NT2/D1 (cell line): ENCODE results near the gene KRTAP19-1.

Experiments used
- DNase-seq: peaks from one replicate; pipeline ENCODE4 v3.0.0-alpha.2; 2011; ENCODE audit warnings: low read depth, low spot score
- H3K27me3 ChIP-seq: 2 replicates; pipeline ENCODE4 v1.6.0; 2011; ENCODE audit warnings: mild to moderate bottlenecking; ENCODE audit not compliant: insufficient read length, insufficient read depth
- H3K36me3 ChIP-seq: 2 replicates; pipeline ENCODE4 v1.6.1; 2011; ENCODE audit warnings: mild to moderate bottlenecking, low read length, mixed read lengths; ENCODE audit not compliant: insufficient read depth, insufficient read length
- H3K4me1 ChIP-seq: 2 replicates; pipeline ENCODE4 v1.5.1; 2011; ENCODE audit not compliant: insufficient read depth, insufficient read length
- H3K4me3 ChIP-seq: 2 replicates; pipeline ENCODE4 v1.5.1; 2011; ENCODE audit warnings: low read depth; ENCODE audit not compliant: insufficient read length
- H3K9ac ChIP-seq: 2 replicates; pipeline ENCODE4 v1.6.0; 2011; ENCODE audit warnings: low read depth; ENCODE audit not compliant: insufficient read length
- H3K9me3 ChIP-seq: 2 replicates; pipeline ENCODE4 v1.5.1; 2011; ENCODE audit warnings: mild to moderate bottlenecking, low read length; ENCODE audit not compliant: insufficient read depth
- SUZ12 ChIP-seq: IDR thresholded peaks from 2 replicates; pipeline ENCODE4 v1.6.1; 2011; ENCODE audit not compliant: insufficient read length, insufficient read depth; ENCODE audit errors: extremely low read depth
- YY1 ChIP-seq: IDR thresholded peaks from 2 replicates; pipeline ENCODE4 v1.6.1; 2011; ENCODE audit not compliant: insufficient read length, insufficient read depth
- ZNF274 ChIP-seq: IDR thresholded peaks from 2 replicates; pipeline ENCODE4 v1.6.1; 2011; ENCODE audit warnings: mild to moderate bottlenecking, low read depth, low read length

The KRTAP19-1 gene

DNA sequence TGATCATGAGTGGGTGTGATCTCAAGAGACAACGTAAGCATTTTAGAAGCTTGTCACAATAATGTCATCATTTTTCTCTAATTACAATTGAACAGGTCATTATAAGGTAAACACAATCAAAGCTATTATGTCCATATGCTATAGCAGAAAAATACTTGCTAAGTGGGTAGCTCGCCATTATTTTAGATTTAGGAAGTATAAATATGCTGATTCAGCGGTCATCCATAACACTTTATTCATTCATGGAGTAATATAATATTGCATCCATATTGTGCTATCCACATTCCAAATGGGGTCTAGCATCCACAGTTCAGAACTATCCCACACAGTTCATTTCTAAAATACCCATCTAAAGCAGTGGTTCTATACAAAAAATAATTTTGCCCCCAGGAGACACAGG, 31.7 kb downstream of the KRTAP19-1 start:
- Histone ChIP-seq H3K27me3 (no peaks in the 10 kb centered on the region), H3K4me3 (no peak overlapping the region), H3K36me3 (no peaks in the 10 kb centered on the region), H3K9ac (no peak overlapping the region), H3K4me1 (no peaks in the 10 kb centered on the region), H3K9me3 (no peaks in the 10 kb centered on the region)
- TF ChIP-seq ZNF274 (no peak), YY1 (no peak), SUZ12 (no peak)
- no peak for DNase-seq

DNA sequence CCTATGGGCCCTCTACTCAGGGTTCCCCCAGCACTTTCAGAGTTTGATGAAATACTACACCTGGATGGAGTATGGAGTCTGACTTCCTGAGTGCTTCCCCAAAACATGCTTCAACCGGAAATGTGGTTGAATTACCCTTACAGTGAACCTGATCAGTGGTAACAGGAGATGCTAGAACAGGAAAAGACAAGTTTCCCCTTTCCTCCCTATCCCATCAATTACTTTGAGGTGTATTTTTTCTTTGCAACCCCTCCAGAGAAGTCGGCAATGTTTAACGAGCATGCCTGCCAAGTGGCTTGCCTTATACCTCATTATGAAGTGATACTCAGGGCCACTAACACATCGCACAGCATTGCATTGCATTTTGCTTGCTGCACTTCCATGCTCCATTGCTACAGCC, 33.1 kb downstream of the KRTAP19-1 start:
- Histone ChIP-seq H3K9ac (no peak overlapping the region), H3K4me3 (no peak overlapping the region), H3K36me3 (no peaks in the 10 kb centered on the region), H3K4me1 (no peaks in the 10 kb centered on the region), H3K9me3 (no peaks in the 10 kb centered on the region), H3K27me3 (no peaks in the 10 kb centered on the region)
- TF ChIP-seq YY1, result no peak
- no peak for TF ChIP-seq SUZ12
- no peak for TF ChIP-seq ZNF274
- no peak for DNase-seq

DNA sequence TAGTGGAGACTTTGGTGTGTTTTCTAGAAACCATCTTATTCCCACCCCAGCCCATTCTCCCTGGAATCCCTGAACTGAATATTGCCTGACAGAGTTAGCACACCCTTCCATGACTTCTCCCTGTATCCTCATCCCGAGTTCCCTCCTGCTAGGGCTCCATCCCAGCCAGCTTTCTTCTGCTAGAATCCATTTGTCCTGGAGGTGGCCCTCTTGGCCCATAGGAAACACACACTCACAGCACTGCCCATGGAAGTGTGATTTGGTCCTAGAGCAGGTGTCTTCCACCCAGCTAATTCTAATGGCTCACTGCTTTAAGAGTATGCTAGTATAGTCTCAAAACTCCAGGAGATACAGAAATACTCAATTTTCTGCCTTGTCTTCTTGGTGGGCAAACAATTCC, 36.0 kb downstream of the KRTAP19-1 start:
- H3K4me1 ChIP-seq, result no peaks in the 10 kb centered on the region
- no peaks in the 10 kb centered on the region for H3K36me3 ChIP-seq
- no peak overlapping the region for H3K4me3 ChIP-seq
- H3K9ac ChIP-seq, result no peak overlapping the region
- no peaks in the 10 kb centered on the region for H3K9me3 ChIP-seq
- TF ChIP-seq ZNF274 (no peak), YY1 (no peak), SUZ12 (no peak)
- DNase-seq, result no peak
- H3K27me3 ChIP-seq, result no peaks in the 10 kb centered on the region

DNA sequence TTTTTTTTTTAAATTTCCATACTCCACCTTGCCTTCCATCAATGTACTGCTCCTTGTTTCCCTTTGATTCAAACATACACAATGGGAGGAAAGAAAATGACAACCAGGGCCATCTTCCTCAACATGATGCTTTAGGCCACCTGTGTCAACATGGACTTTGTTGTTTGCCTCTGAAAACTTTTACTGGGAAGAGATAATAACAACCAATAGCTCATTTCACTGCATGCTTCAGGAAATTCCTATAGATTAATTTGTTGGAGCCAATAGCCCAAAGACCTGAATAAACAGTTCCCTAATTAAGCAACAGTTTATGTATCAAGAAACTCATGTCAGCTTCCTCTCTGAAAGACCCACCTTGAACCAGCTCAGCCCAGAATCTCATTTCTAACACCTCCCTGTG, 36.9 kb downstream of the KRTAP19-1 start:
- DNase-seq, result no peak

DNA sequence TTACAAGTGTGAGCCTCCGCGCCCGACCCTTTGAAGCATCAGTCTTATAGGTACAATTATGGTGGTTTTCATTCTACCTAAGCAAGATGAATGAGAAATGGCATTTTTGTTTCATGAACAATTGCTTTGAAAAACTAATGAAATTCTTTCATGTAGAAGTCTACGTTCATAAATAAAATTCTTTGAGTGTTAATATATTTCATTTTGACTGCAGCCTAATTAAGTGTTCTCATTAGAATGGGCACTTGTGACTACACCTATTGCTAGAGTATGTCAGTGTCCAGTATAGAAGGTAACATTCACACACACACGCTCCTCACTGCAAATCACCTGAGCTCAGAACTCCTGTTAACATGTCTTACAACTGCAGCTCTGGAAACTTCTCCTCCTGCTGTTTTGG, 40.2 kb downstream of the KRTAP19-1 start, which contains the start of gene KRTAP15-1:
Gene KRTAP15-1, plus strand, starts transcription at position 301 of the 400 bp plus-strand sequence. Its CDS starts 53 bp downstream, at position 354.
- no peak for DNase-seq
- H3K9ac ChIP-seq, result no peak within 1 kb of the TSS
- H3K27me3 ChIP-seq, result no peaks in the 10 kb centered on the region

More for the DNA sequence above, 36.9 kb downstream of the KRTAP19-1 start:
- no peaks in the 10 kb centered on the region for H3K9me3 ChIP-seq
- no peak for TF ChIP-seq ZNF274
- TF ChIP-seq YY1, result no peak
- no peak for TF ChIP-seq SUZ12
- no peak overlapping the region for H3K9ac ChIP-seq
- no peaks in the 10 kb centered on the region for H3K27me3 ChIP-seq
- no peak overlapping the region for H3K4me3 ChIP-seq
- H3K4me1 ChIP-seq, result no peaks in the 10 kb centered on the region
- no peaks in the 10 kb centered on the region for H3K36me3 ChIP-seq

DNA sequence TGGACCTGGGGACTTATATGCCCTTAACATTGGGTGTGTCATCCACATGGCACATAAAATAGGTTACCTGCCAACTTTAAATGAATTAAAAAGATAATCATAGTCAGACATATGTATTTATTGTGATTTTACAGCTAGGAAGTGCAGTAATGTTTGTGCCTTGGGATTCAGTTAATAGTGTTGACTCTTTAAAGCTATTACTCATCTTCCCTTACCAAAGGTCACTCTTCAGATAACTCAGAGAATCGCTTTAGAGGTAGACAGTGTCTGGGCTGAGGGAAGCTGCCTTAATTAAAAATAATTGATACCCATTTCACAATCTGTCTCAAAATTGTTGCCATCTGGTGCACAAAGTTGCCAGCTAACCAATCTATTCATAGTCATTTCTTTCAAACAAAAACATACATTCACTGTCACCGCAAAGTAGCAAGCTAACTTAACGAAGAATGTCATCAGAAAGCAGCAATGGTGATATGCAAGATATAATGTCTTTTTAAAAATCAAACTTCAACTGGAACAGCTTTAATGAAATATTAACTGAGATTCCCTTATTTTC, 43.1 kb downstream of the KRTAP19-1 start:
- no peak for DNase-seq
- Histone ChIP-seq H3K9ac (no peak overlapping the region), H3K36me3 (no peaks in the 10 kb centered on the region), H3K4me1 (no peaks in the 10 kb centered on the region), H3K27me3 (no peaks in the 10 kb centered on the region), H3K9me3 (no peaks in the 10 kb centered on the region), H3K4me3 (no peak overlapping the region)
- TF ChIP-seq SUZ12, result no peak
- no peak for TF ChIP-seq ZNF274
- no peak for TF ChIP-seq YY1

More for the DNA sequence above, 40.2 kb downstream of the KRTAP19-1 start, which contains the start of gene KRTAP15-1:
- TF ChIP-seq SUZ12 (no peak), YY1 (no peak), ZNF274 (no peak)
- Histone ChIP-seq H3K9me3 (no peaks in the 10 kb centered on the region), H3K4me3 (no peak within 1 kb of the TSS), H3K36me3 (no peaks in the 10 kb centered on the region), H3K4me1 (no peaks in the 10 kb centered on the region)

DNA sequence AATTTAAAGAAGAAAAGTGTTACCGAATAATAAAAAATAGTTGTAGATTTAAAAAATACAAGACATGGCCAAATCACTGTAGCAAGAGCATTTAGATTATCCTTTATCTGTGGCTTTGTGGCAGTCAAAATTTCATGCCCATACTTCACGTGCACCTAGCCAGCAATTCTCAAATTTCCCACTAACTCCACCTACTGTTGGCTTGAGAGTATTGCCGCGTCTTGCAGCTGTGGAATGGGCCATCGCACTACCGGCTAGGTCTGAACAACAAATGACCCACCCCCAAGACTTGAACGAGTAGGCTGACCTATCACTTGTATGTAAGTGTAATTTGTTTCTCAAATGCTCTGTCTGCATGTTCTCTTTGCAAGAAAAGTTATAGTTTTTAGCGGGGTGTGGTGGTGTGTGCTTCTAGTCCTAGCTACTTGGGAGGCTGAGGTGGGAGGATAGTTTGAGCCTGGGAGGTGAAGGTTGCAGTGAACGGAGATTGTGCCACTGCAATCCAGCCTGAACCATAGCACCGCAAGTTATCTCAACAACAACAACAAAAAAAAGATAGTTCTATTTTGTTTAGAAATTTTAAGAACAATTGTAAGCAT, 46.0 kb downstream of the KRTAP19-1 start:
- DNase-seq, result peak; percentile 57
- Histone ChIP-seq H3K4me3 (no peak overlapping the region), H3K36me3 (no peaks in the 10 kb centered on the region), H3K27me3 (no peaks in the 10 kb centered on the region), H3K9ac (no peak overlapping the region), H3K4me1 (no peaks in the 10 kb centered on the region), H3K9me3 (no peaks in the 10 kb centered on the region)
- TF ChIP-seq ZNF274 (no peak), YY1 (no peak)
